GM21576 (cell line): Measurements from ENCODE around the gene VAV2.

Experiments
- ATAC-seq: cut with Tn5 transposase; IDR thresholded peaks from one replicate; pipeline ENCODE4 v1.9.1; 2021; ENCODE audit warnings: mild to moderate bottlenecking, moderate library complexity; ENCODE audit not compliant: unreplicated experiment

The VAV2 gene

DNA sequence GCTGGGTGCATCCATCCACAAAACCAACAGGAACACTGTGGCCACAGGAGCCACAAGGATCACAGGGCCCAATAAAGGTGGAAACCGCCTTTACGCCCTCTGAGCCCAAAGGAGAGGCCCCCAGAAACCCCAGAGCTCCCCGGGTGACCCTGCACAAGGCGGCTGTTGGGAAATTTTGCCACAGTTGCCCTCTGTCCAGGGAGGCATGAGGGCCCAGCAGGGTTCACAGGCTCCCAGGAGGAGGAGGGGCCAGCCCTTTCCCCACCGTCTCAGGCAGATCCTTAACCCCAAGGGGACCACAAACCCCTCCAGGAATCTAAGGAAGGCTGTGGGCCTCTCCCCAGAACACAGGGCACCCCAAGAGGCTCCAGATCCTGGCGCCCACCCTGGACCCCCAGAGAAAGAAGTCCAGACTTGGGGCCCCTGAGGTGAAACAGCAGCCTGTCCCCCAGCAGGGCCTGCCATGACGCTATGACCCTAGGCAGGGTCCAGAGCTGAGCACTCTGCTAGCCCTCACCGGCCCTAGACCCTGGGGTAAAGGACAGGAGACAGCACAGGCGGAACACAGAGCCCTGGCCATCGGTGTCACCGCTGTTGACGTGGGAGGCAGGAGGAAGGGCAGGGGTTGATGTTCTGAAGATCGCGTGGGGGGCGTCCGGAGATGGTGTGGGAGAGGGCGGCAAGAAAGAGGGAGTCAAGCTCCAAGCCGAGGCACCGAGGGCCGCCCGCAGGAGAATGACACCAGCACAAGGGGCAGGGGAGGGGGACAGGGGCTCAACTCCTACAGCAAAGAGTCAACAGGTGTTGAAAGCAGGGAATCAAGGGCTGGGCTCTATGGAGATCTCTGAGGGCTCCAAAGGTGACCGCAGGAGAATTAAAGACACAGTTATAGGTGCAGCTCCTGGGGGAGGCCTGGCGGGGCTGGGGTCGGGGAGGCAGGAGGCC lies 97.5 kb downstream of the VAV2 start:
- no peak for ATAC-seq

DNA sequence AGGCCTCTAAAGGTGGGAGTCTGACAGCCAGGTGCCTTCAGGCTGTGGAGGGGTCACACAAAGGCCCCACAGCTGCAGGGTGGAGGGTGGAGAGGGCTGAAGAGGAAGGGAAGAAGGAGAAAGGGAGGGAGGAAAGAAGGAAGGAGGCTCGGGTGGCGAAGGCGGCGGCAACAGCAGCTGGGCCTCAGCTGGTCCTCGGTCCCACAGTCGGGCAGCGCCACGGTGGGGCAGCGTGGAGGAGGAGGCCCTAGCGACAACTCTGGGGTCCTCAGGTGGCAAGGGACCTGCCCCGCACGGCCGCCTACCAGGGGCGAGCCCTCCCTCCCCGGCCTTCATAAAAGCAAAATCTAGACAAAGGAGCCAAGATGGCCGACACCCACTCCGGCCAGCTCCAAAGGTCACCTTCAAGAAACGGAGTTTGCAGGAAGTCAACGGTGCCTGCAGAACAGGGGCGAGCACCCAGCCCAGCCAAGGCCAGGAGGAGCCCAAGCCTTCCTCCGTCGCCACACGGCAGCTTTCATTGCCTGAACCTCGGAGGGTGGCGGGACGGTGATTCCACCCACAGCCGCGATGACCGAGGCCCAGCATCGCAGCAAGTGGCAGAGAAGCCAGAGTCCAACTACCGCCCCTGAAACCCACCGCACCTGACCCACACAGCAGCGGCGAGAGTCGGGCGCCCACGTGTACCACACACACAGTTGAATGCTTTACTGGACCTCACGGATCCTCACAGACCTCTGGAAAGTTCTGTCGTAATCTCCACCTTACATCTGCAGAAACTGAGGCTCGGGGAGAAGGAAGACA lies 98.7 kb downstream of the VAV2 start:
- ATAC-seq, result no peak

DNA sequence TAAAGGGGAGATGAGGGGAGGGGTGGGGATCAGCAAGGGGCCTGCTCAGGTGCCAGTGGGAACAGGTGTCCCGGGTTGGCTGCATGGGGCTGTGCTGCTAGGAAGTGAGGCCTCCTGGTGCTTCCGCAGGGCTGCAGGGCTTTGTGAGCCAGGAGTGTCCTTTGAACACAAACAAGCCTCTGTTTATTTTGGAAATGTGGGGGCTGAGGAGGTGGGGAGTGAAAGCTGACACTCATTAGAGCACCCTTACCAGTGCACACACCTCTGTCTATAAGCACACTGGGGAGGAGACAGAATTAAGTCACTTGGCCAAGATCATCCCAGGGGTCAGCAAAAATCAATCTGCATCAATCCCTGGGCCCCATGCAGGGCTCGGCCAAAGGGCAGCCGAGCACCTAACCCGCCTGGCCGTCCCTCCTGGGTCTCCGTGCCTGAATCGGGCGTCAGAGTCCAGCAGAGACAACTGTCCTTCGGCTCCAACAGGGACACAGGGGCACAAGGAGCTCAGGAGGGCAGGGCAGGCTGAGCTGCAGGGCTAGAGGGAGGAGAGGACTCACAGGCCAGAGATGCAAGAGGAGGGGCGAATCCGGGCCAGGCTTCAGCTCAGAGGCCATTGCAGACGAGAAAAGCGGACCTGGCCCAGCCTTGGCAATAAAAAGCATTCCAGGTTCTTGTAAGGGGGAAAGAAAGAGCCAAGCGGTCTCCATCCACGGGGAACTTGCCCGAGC lies 99.8 kb downstream of the VAV2 start:
- ATAC-seq, result no peak

DNA sequence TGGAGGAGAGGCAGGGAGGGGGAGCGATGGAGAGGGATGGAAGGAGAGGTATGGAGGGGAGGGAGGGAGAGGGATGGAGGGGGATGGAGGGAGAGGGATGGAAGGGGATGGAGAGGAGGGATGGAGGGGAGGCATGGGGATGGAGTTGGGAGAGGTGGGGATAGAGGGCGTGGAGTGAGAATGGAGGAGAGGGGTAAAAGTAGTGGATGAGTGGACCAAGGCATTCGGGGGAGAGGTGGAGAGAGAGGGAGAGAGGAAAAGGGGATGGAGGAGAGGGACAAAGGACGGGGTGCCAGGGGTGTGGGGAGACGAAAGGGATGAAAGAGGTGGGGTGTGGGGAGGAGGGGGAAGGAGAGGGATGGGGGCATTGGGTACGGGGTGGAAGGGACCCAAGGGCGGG lies 100.4 kb downstream of the VAV2 start:
- ATAC-seq, result no peak

DNA sequence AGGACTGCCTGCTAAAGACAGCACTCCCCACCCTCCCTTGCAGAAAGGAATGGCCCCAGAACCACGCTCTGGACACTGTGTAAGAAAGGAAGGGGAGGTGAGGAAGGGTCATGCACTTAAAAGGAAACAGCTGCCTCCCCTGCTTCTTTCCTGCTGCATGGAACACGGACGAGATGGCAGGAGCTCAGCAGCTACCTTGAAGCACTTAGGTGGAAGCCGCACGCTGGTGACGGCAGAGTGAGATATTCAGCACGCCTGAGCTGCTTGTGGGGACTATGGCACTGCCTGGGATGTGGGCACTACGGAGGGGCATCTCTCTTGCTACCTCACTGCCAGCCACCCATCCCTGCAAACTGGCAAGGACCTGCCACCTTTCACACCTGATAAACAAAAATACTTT lies 101.5 kb downstream of the VAV2 start:
- no peak for ATAC-seq

DNA sequence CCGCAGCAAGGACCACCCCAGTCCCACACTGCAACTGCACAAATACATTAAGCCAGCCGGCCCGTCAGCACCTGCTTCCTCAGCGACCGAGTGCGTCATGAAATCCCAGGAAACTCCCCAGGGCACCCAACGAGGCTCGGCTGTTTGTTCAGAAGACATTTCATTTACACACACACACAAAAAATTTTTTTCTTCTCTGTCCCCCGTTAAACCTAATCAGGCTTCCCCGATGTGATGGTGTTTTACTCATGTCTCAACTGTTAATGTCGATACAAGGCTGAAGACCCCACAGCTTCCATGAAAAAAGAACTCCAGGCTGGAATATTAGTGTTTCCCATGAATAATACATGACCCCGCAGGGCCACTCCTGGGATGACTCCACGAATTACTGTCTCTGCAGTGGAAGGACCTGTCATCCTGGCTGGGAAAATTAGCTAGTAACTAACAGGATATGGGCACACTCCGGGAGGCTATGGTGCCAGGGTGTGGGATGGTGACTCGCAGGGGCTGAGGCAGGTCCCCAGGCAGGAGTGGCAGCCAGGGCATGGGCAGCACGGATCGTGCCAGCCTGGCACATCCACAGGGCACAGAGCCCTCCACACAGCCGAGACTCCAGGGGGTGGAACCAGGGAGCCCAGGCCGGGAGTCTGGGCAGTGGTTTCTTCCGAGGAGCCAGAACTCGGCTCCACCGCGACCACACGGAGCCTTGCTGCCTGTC lies 102.4 kb downstream of the VAV2 start:
- ATAC-seq, result no peak

DNA sequence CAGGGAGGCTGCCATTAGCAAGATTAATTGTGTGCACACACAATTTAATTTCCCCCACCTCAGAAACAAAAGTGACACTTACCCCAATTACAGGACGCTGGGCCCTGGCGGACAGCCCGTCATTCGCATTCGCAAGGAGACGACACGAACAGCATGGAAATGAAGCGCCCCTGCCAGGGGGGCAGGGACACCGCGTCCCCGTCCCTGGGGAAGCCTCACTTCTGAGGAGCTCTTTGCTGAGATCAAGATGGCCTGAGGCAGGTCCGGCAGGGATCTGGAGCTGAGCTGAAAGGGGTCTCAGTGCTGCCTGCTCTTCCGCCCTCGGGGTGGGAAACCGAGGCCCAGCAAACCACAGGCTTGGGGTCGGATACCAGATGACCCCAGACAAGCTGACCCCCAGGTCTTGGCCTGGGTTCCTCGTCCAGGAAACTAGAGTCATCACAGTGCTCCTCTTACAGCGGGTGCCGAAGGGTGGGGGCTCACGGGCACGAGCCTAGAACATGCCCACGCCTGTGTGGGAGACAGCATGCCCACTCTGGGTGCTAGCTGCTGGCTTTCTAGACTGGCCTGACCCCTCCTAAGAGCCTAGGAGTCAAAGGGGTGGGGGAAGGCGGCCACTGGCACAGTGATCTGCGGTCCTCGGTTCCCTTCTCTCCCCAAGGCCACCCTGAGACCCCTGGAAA lies 103.2 kb downstream of the VAV2 start:
- ATAC-seq, result no peak

DNA sequence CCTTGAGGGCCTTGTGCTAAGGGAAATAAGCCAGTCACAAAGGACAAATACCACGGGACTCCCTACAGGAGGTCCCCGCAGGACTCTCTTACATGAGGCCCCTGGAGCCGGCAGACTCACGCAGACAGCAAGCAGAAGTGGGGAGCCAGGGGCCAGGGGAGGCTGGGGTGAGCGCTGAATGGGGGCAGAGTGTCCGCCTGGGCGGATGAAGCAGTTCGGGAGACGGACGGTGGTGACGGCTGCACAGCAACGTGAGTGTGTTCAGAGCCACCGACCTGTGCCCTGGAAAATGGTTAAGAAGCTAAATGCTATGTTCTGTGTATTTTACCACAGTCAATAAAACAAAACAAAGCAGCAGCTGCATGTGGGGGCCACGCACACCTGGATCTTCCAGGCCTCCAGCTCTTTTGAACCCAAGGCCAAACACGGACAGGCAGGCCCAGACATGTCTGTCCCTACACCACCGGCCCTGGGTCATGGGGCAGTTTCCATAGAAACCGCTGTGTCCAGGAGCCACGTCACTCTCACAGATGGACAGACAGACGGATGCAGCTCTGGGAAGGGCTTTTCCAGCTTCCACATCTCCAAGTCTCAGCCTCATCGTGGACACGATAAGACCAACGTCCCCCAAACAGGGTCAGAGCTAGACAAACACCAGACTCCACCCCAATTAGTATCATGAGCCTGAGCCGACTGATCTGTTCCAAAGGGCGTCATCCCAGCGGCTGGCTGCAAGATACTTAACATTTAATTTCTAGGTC lies 103.9 kb downstream of the VAV2 start:
- ATAC-seq, result no peak

DNA sequence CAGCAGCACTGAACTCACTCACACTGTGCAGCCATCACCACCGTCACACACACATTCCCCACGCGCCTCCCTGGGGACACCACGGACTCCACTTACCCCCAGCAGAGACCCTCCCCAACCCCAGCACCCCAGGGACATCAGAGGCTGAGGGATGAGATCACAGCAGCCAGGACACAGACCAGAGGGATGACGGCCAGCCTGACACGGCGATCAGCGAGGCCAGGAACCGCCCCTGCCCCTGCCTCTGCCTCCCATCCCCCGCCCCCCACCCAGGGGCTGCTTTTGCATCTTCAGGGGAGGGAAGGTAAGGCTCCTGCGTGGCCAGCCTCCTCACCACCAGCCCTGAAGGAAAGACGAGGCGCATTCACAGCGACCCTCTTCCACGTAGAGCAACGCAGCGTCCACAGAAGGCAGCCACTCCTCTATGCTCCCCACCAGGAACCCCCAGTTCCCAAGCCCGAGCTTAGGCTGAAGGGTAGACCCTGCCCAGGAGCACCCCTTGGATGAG lies 104.5 kb downstream of the VAV2 start:
- ATAC-seq, result no peak

DNA sequence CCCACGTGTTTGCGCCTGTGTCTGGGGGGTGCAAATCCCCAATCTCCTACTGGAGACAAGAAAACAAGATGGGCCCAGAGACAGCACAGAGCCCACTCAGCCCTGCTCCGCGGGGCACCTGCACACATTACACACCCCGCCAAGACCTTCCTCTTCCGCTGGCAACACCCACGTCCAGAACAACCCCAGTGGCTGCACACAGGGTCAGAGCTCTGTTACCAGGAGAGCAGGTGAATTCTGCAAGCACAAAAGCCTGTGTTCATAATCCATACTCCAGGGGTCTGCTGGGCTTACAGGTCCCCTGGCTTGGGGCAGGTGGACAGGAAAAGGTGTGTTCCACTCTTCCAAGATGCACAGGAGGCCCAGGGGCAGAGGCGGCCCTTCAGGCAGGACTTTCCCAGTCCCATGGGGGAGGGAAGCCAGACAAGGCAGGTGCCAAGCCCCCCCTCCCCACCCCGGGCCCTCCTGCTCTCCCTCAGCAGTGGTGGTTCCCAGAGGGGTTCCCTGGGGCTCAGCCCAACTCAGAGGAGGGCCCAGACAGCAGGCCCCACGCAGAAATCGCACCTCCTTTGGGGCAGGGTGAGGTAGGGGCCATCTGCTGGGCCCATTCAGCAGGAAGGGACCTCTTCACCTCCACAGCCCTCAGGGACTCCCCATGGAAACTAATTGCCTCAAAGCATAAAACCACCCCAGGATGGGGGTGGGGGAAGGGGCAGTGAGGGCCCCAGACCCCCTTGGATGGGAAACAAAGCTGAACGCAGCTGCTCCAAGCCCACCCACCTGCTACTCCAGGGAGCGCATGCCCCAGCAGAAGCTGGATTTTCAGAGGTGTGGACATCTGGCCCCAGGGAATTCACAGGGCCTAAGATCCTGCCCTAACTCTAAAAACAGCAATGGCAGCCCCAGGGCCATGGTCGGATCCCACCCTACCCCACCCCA lies 105.3 kb downstream of the VAV2 start:
- ATAC-seq, result no peak

DNA sequence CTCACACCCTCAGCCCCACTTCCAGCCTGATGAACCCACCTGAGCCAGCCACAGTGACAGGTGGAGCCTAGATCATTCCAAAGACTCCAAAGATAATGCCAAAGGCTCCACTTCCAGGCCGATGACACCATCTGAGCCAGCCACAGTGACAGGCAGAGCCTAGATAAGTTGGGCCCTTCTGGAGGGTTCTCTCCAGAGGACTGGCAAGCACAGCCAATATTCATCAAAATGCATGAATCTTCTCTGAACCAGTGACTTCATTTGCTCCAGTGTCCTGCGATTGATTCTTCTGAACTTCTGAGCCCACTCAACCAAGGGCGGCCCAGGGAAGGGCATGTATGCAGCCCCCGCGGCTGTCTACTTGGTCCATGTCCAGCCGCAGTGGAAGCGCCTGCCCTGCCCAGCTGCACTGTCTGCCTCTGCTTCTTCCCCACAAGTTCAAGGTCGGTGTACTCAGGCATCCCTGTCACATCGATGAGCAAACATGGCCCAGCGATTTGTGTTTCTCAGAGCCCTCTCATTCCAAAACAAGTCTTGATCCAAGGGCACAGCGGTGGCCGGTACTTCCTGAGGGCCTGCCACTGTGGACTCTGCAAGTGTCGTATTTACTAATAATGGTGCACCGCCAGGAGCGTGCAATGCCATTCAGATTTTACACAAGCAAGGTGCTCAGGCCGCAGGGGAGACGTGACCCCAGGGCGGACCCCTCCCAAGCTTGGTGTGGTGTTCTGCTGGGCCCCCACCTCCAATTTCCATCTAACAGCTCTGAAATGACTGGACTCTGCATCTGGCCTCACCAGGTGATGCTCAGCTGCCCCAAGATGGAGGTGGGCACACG lies 107.0 kb downstream of the VAV2 start:
- ATAC-seq, result no peak

DNA sequence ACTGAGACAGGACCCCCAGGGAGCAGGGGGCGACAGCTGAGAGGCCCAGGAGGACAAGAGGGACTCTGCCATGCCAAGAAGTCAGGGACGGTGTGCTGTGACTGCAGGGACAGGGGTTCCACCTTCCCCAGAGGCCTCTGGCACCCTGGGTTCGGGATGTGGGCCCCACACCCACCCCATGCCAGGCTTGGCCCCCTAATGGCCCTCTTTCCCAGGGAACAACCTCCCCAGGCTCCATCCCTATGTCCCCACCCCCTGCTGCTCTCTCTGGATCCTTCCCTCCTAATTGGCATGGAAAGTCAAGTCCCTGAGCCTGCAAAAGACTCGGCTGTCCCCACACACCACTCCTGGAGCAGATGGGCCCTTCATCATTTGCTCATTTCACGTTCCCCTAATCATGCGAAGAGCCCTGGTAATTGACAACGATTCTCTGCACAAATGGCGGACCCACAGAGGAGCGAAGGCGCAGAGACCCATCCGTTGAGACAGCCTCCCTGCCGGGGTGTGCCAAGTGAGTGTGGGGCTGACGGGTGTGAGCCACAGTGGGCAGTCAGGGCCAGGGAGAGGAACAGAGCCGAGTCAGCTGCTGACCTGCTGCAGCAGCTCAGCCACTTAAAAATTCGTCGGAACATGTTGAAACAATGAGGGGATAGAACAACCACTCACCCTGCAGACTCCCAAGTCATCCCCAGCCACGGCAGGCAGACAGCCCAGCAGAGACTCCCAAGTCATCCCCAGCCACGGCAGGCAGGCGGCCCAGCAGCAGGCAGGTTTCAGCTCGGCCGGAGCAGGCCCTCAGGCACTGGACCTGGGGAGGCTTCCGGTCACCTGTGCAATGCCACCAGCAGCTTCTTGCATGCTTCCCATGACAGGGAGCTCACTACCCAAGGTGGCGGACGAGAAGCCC lies 109.0 kb downstream of the VAV2 start:
- ATAC-seq, result no peak

DNA sequence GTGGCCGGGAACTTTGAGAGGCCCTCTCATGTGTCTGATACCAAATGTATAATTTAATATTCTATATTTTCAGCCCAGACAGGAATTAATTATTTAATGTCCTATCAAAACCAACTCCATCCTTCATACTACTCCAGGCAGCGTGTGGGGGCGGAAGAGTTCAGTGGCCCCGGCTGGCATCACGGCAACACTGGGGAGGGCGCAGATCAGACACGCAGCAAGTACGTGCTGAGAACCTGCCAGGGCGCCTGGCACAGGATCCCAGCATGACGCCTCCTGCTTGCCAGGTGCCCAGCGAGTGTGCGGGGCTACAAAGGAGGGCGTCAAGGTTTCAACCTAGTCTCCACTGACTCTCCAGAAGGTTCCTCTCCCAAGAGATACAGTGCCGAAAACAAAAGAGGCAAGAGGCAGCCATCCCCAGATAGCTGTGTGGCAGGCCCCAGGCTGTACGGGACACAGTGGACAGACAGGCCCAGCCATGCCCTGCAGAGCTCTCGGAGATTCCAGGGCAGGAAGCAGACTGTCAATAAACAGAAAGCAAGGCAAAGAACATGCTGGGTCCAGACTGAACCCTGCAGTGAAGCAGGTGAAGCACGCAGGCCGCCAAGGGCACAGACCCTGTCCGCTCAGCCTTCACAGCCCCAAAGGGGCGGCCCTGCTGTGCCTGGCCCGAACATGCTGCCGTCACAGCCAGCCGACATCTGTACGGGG lies 110.3 kb downstream of the VAV2 start:
- ATAC-seq, result no peak

DNA sequence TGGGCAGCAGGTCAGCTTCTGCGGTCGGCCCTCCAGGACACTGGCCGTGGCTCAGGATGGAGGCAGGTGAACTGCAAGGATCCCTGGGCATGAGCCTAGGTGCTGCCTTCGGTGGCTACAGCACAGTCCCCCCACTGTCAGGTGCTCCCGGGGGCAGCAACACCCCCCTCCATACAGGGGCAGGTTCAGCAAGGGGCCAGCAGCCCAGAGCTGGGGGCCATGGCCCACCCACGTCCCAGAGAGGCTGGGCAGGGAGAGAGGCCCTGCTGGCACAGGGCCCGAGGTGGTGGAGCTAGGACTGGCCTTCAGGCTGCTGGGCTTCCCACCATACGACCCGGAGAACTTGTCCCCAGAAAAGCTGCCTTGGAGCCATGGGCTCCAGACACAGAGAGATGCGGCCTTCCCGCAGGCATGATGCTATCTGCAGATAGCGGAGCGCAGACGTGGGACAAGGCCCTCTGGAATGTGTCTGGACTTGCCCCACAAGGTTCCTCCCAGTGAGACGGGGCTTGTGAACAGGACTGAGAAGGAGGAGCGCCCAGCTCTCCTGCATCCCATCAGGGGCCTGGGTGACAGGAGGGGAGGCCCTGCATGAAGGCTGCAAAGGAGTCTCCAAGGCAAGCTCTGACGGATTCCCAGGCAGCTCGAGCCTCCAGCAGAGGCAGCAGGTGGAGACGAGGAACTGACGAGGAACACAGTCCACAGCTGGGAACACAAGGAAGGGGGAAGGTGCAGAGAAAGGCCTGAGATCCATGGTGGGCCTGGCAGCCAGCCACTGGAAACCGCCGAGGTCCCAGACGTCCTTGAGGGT lies 111.1 kb downstream of the VAV2 start:
- ATAC-seq, result no peak

DNA sequence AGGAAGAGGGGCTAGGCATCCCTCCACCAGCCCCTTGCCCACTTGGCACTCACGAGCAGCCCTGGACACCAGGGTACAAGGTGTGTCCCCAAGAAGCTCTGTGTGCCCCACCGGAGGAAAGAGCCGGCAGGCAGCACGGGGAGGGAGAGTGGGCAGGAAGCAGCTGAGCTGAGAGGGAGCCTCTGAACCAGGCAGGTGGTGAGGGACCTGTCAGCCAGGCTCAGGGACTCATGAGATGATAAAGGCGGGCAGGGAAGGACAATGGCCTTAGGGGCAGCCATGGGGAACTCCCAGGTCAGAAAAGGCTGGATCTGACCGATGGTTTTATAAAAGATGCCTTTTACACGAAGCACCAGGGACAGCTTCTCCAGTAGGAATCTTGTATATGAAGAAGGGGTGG lies 112.0 kb downstream of the VAV2 start:
- ATAC-seq, result no peak
